H1 (cell line): Measurements from ENCODE around the gene BCL3. TPM values are rescaled to one million over a fixed set of nuclear protein-coding genes. Genes with fewer than 3 reads are reported as not detected.

Experiments
- EP300 ChIP-seq, 2 experiments: IDR thresholded peaks; 1 replicate in 1 of 2; 2 replicates in 1 of 2; pipeline ENCODE4 v1.6.1; 2011 to 2012; ENCODE audit warnings: low read depth in 2 of 2, low read length in 2 of 2, mild to moderate bottlenecking in 2 of 2, borderline replicate concordance in 1 of 2, inconsistent platforms in 1 of 2, moderate library complexity in 1 of 2
- PHF8 ChIP-seq: fragments of 200-600 bp; sonication (generic); conservative IDR thresholded peaks from 2 replicates; pipeline ENCODE4 v1.7.1; 2012; ENCODE audit warnings: low read depth, mild to moderate bottlenecking, inconsistent platforms, low read length, moderate library complexity
- POLR2A ChIP-seq, 2 experiments: IDR thresholded peaks; 1 replicate in 1 of 2; 2 replicates in 1 of 2; pipeline ENCODE4 v1.6.1; 2011; ENCODE audit warnings: low read depth in 2 of 2, low read length in 2 of 2, mild to moderate bottlenecking in 2 of 2; ENCODE audit errors: control extremely low read depth in 1 of 2
- RNF2 ChIP-seq: fragments of 200-900, 300-1000 bp; sonication (generic); IDR thresholded peaks from 2 replicates; pipeline ENCODE4 v1.7.1; 2016; ENCODE audit warnings: borderline replicate concordance, low read depth, mild to moderate bottlenecking, antibody characterized with exemption, low read length; ENCODE audit not compliant: poor library complexity, severe bottlenecking; ENCODE audit errors: missing control alignments
- SIN3A ChIP-seq, 2 experiments: IDR thresholded peaks in 1 of 2; conservative IDR thresholded peaks in 1 of 2; 2 replicates each; pipeline ENCODE4 v1.6.1; 2011 to 2012; ENCODE audit warnings: low read length in 2 of 2, improper control_type of control experiment in 1 of 2, low read depth in 1 of 2, mild to moderate bottlenecking in 1 of 2
- TAF7 ChIP-seq: optimal IDR thresholded peaks from 2 replicates; pipeline ENCODE3; 2011; ENCODE audit warnings: low read depth, mild to moderate bottlenecking, inconsistent platforms, low read length, moderate library complexity, borderline replicate concordance
- polyA plus RNA-seq, 7 experiments: library from polyadenylated mRNA; depleted of rRNA in 3 of 7; stranded (reverse) in 5 of 7; unstranded in 2 of 7; fragments of >200 nt in 5 of 7; fragments of 200-250 nt in 2 of 7; gene quantifications; 1 replicate in 5 of 7; 2 replicates in 1 of 7; 4 replicates in 1 of 7; pipeline versions ENCODE4 v1.2.1 to v1.2.3, GENCODE V29; 2011 to 2013; ENCODE audit warnings: missing spikeins in 2 of 7, mixed read lengths in 2 of 7
- total RNA-seq: library from RNA; stranded (reverse); fragmentation: NEBNext Ultra II Directional; extraction: Animal tissue kit (Norgen Biotek cat#: 25700); gene quantifications from 2 replicates; pipeline ENCODE4 v1.2.1, GENCODE V29; 2021

BCL3 gene
- total and polyA plus RNA-seq, 2 of the 8 experiments (the other 6 are each of a cell fraction or from before 2014, with no cell fraction given), result 0.88 to 2.4 TPM

GRCh38 chr19:44737238-44738071, 11.1 kb upstream of the BCL3 start (continued):
- TF ChIP-seq POLR2A (IDR thresholded peaks at IDR 0.05; ENCODE audit: control extremely low read depth in 1 of 2, low read depth in 2 of 2, low read length in 2 of 2), result no peak
- no peak for TF ChIP-seq RNF2
- no peak for TF ChIP-seq TAF7
- TF ChIP-seq PHF8, result no peak
- no peak for TF ChIP-seq EP300 (IDR thresholded peaks at IDR 0.05; ENCODE audit: borderline replicate concordance in 1 of 2, low read depth in 2 of 2, low read length in 2 of 2)
- TF ChIP-seq SIN3A (conservative IDR thresholded peaks at IDR 0.05 in 1 of 2, IDR thresholded peaks at IDR 0.05 in 1 of 2; ENCODE audit: low read depth in 1 of 2, low read length in 2 of 2), result no peak
